Cardiac muscle cell (in vitro differentiated cells and primary cell): ENCODE data around the gene ARSD. TPM values are rescaled to one million over a fixed set of nuclear protein-coding genes. Genes with fewer than 3 reads are reported as not detected.

Experiments used
- DNase-seq, 2 donors: peaks; one replicate each; pipeline versions ENCODE4 v3.0.0 to v3.0.0-alpha.2; 2010 to 2017; ENCODE audit warnings: low read depth in 1 of 2, low spot score in 1 of 2
- H3K27ac ChIP-seq: fragments of 200-600 bp; sonication (generic); 2 replicates; pipeline ENCODE4 v1.5.1; 2016
- H3K27me3 ChIP-seq: fragments of 200-600 bp; sonication (generic); 2 replicates; pipeline ENCODE4 v1.6.0; 2016; ENCODE audit warnings: control low read depth
- H3K36me3 ChIP-seq: fragments of 200-600 bp; sonication (generic); 2 replicates; pipeline ENCODE4 v1.5.1; 2016; ENCODE audit warnings: control low read depth
- H3K4me1 ChIP-seq: fragments of 200-600 bp; sonication (generic); 2 replicates; pipeline ENCODE4 v1.8.1; 2017; ENCODE audit warnings: low read depth, mild to moderate bottlenecking, mixed run types
- H3K4me3 ChIP-seq: fragments of 200-600 bp; sonication (generic); 2 replicates; pipeline ENCODE4 v1.5.1; 2016; ENCODE audit warnings: mild to moderate bottlenecking
- H3K9me3 ChIP-seq: fragments of 200-600 bp; sonication (generic); 2 replicates; pipeline ENCODE4 v1.5.1; 2017; ENCODE audit warnings: low read depth, mild to moderate bottlenecking, control low read depth
- CTCF ChIP-seq: IDR thresholded peaks from 2 replicates; pipeline ENCODE4 v1.5.1; 2012; ENCODE audit warnings: low read depth, mild to moderate bottlenecking, low read length
- polyA plus RNA-seq: library from polyadenylated mRNA; unstranded; fragments of >200 nt; fragmentation: Nextera tagmentation; extraction: Ambion mirVana; gene quantifications from 2 replicates; pipeline ENCODE4 v1.2.1, GENCODE V29; 2016
- total RNA-seq: library from RNA; depleted of rRNA; stranded (reverse); fragments of >200 nt; gene quantifications from 2 replicates; pipeline ENCODE4 v1.2.3, GENCODE V29; 2016

Gene ARSD
- total and polyA plus RNA-seq, 2 experiments from 2014 or later: 29.7 to 32.7 TPM

- TF ChIP-seq CTCF: no peak
- Histone ChIP-seq H3K27ac (no peak overlapping the region), H3K9me3 (no peaks in the 10 kb centered on the region)
Measured at GRCh38 chrX:2934715-2935710, 5.9 kb upstream of the ARSD start.

GRCh38 chrX:2933125-2933900 is 4.2 kb upstream of the ARSD start:
- Histone ChIP-seq H3K36me3 (no peaks in the 10 kb centered on the region), H3K4me3 (no peak overlapping the region), H3K27ac (no peak overlapping the region), H3K4me1 (no peaks in the 10 kb centered on the region), H3K27me3 (no peaks in the 10 kb centered on the region), H3K9me3 (no peaks in the 10 kb centered on the region)
- no peak for DNase-seq
- TF ChIP-seq CTCF: no peak

More at GRCh38 chrX:2934715-2935710, 5.9 kb upstream of the ARSD start:
- no peaks in the 10 kb centered on the region for H3K4me1 ChIP-seq
- no peaks in the 10 kb centered on the region for H3K27me3 ChIP-seq
- no peak overlapping the region for H3K4me3 ChIP-seq
- H3K36me3 ChIP-seq: no peaks in the 10 kb centered on the region
- peak in 1 of 2 donors; percentile 64 for DNase-seq

- Histone ChIP-seq H3K4me1 (no peaks in the 10 kb centered on the region), H3K9me3 (no peaks in the 10 kb centered on the region), H3K36me3 (no peaks in the 10 kb centered on the region), H3K27me3 (no peaks in the 10 kb centered on the region), H3K4me3 (no peak overlapping the region), H3K27ac (no peak overlapping the region)
- no peak for TF ChIP-seq CTCF
- no peak for DNase-seq
Measured at GRCh38 chrX:2931612-2932011, 2.5 kb upstream of the ARSD start.

GRCh38 chrX:2931155-2931554 is 2.0 kb upstream of the ARSD start:
- Histone ChIP-seq H3K36me3 (no peaks in the 10 kb centered on the region), H3K27me3 (no peaks in the 10 kb centered on the region), H3K4me3 (no peak overlapping the region), H3K4me1 (no peaks in the 10 kb centered on the region), H3K9me3 (no peaks in the 10 kb centered on the region), H3K27ac (no peak overlapping the region)
- DNase-seq: no peak
- TF ChIP-seq CTCF: no peak

DNA sequence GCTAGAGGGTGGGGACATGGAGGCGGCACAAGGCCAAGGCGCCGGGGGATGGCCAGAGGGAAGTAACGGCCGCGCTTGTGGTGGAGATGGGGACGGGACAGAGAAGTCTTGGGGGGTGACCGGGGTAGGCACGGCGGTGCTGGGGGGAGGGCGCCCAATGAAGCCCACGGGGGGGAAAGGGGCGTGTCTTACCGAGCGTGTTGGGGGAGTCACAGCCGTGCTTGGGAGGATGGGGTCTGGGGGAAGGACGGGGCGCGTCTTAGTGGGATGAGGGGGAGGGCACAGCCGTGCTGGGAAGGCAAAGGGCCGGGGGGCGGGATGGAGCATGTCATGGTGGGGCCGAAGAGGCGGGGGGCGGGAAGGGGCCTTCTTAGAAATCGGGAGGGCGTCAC is 952 bp downstream of the ARSD start:
- no peaks in the 10 kb centered on the region for H3K9me3 ChIP-seq
- no peaks in the 10 kb centered on the region for H3K36me3 ChIP-seq
- TF ChIP-seq CTCF: no peak
- no peaks in the 10 kb centered on the region for H3K4me1 ChIP-seq
- H3K27me3 ChIP-seq: no peaks in the 10 kb centered on the region
- H3K27ac ChIP-seq: peak overlapping the region; percentile 72
- H3K4me3 ChIP-seq: peak overlapping the region; percentile 74
- DNase-seq: peak; percentile 67 to 80
